Testis (tissue), 2 donors: ENCODE measurements around the gene NPNT.

Experiments used
- POLR2A ChIP-seq: fragments of 450-650 bp; IDR thresholded peaks from one replicate; pipeline ENCODE4 v1.6.1; 2017; ENCODE audit warnings: antibody characterized with exemption, mild to moderate bottlenecking, moderate library complexity
- TF ChIP-seq, protein P1 (sequence below), 3 experiments: fragments of 450-650 bp in 2 of 3; fragments of 200-600 bp in 1 of 3; sonication (generic) in 1 of 3; IDR thresholded peaks; one replicate each; pipeline ENCODE4 v1.5.1; 2016 to 2019; ENCODE audit warnings: antibody characterized with exemption in 3 of 3, mild to moderate bottlenecking in 2 of 3, moderate library complexity in 1 of 3

DNA sequence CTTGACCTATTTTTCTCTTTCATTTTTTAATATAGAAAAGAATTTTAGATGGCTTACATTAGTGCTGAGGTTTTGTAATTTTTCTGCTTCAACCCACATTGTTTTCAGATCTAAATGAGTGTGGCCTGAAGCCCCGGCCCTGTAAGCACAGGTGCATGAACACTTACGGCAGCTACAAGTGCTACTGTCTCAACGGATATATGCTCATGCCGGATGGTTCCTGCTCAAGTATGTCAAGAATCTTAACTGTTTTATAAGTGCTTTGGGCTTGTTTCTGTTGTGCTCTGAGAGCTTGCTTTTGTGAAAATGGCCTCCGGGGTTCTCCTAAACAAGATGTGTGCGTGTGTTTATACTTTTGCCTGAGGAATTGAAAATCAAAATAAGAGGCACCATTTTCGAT lies 41.6 kb downstream of the NPNT start:
- TF ChIP-seq, protein P1, sequence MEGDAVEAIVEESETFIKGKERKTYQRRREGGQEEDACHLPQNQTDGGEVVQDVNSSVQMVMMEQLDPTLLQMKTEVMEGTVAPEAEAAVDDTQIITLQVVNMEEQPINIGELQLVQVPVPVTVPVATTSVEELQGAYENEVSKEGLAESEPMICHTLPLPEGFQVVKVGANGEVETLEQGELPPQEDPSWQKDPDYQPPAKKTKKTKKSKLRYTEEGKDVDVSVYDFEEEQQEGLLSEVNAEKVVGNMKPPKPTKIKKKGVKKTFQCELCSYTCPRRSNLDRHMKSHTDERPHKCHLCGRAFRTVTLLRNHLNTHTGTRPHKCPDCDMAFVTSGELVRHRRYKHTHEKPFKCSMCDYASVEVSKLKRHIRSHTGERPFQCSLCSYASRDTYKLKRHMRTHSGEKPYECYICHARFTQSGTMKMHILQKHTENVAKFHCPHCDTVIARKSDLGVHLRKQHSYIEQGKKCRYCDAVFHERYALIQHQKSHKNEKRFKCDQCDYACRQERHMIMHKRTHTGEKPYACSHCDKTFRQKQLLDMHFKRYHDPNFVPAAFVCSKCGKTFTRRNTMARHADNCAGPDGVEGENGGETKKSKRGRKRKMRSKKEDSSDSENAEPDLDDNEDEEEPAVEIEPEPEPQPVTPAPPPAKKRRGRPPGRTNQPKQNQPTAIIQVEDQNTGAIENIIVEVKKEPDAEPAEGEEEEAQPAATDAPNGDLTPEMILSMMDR (IDR thresholded peaks at IDR 0.05): no peak
- no peak for TF ChIP-seq POLR2A
